HG03097 (cell line): Measurements from ENCODE around the gene KRTAP5-2.
"Not testable (repeated sequence)": the region's sequence is repeated elsewhere in the genome, so short reads cannot be mapped to it uniquely, and the experiment has no call there.

ENCODE experiments used
- ATAC-seq: cut with Tn5 transposase; IDR thresholded peaks from one replicate; pipeline ENCODE4 v1.9.1; 2021; ENCODE audit not compliant: unreplicated experiment, low FRiP score

KRTAP5-2 gene, protein sequence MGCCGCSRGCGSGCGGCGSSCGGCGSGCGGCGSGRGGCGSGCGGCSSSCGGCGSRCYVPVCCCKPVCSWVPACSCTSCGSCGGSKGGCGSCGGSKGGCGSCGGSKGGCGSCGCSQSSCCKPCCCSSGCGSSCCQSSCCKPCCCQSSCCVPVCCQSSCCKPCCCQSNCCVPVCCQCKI

GRCh38 chr11:1597994-1598380 lies at the start of gene KRTAP5-2:
TSS of gene KRTAP5-2 (minus strand) at chr11:1598294. CDS start at chr11:1598250, 44 bp downstream.
- ATAC-seq: no peak

DNA sequence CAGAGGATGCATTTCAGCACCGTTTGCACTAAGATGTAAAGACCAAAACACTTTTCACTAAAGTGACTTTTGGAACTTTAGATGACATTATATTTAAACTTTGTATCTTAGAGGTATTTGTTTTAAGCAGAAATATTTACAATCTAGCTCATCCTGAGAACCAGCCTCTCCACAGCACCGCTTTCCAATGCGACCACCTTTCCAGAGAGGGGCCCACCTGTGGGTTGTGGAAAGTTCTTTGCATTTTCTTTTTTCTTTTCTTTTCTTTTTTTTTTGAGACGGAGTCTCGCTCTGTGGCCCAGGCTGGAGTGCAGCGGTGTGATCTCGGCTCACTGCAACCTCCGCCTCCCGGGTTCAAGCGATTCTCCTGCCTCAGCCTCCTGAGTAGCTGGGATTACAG lies 48.4 kb upstream of the KRTAP5-2 start:
- ATAC-seq: not testable (repeated sequence)

DNA sequence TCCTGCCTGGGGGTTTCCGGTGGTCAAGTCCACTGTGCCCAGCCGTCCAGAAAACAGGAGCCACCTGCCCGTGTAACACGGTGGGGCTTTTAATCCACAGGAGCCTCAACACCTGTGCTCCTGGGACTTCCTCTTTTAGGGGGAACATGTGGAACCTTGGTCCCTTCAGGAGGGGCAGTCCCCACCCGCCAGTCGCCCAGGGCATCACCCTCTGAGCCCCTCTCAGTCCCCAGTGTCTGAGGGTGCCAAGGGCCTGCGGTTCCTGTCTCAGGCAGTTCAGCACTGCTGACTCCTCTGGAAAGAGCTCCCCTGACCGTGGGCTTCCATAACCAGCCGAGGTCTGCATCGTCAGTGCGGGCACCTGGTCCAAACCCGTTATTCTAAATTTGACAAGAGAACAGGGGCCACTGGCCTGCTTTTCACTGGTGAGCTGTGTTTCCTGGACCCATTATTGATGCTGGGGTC lies 47.3 kb upstream of the KRTAP5-2 start:
- no peak for ATAC-seq

- no peak for ATAC-seq
Observed at GRCh38 chr11:1644601-1645356, 46.7 kb upstream of the KRTAP5-2 start.

DNA sequence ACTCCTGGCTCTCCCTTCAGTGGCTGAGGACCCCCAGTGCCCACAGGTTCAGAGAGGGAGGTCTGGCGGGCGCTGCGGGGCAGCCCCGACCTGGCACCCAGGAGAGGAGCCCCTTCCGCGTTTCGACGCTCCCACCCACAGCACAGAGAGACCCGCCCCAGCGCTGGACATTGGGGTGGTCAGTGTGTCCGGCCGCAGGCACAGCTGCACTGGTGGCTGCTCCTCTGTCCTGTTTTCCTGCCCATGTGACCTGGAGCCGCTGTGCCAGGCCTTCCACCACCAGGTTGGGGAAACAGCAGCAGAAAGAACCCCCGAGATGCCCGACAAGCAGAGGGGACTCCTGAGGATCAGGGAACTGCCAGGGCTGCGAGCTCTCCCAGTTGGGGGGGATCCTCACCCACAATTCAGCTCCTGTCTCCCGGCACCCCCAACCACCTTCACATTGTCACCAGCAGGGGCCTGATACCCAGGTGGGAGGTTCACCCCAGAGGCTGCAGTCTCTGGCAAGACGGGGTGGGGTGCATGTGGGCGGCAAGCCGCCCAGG lies 45.1 kb upstream of the KRTAP5-2 start:
- ATAC-seq: no peak

DNA sequence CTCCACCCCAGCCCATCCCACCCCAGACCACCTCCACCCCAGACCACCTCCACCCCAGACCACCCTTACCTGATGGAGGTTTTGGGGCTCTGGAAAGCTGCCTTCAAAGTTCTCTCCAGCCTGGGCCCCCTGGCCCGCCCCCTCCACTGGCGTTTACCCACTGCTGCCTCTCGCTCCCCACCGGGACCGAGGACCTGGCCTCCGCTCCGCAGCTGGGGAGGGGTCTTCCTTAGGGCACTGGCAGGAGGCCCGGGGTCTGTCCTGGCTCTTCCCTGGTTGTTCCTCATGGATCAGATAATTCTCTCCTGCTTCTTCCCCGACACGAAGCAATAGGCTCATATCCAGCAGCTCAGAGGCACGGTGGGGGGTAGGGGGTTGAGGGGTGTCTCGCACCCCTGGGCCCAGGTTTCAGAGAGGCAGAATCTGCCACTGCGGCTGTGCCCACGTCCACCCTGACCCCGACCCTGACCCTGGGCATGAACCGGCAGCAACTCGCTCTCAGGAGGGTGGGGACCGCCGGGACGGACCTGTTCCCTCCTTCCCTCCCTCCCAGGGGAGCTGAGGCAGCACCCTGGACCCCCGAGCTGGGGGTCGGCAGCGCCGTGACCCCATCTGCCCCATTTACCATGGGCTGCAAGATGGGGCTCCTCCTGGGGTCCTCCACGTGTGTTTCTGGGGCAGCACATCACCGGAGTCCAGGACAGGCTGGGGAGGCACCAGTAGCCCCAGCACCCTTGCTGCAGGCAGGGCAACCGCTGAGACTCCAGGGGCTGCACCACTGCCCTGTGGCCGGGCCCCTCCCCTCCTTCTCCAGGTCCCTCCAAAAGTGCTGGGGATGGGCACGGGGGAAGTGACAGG lies 44.4 kb upstream of the KRTAP5-2 start:
- ATAC-seq: no peak

GRCh38 chr11:1641096-1641495 lies 43.0 kb upstream of the KRTAP5-2 start:
- no peak for ATAC-seq

DNA sequence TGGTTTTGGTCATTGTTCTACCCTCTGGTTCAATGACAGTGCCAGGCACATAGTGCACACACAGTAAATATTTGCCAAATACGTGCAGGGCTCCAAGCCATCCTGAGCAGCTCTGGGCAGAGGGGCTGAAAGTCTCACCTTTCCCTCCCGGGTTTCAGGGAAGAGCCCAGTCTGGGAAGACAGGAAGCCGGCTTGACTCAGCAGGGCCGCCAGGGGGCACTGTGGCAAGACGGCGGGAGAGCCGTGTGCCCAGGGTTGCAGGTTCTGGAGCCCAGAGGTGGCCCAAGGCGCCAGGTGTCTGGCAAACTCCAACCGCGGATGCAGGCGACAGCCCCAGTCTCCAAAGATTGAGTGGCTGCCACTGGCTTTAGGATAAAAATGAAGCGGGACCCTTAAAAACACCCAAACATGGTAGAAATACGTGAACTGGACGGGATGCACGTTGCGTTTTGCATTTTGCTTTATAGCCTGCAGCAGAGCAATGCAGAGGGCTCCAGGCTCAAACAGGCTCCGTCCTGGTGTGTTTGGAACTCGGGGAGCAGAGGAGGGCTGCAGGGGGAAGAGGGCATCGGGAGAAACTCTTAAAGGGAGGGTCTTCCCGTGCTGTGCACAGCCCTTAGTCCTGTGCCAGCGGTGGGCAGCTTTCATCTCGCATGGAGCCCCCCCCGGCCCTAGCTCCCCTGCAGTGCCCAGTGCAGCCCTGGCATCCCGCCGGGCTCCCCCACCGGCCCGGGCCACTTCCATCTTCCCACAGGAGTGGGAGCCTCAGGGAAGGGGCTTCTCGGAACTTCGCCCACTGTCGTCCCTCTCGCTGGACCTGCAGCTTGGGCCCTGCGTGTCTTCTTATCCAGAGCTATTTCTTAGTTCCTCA lies 42.2 kb upstream of the KRTAP5-2 start:
- ATAC-seq: no peak

DNA sequence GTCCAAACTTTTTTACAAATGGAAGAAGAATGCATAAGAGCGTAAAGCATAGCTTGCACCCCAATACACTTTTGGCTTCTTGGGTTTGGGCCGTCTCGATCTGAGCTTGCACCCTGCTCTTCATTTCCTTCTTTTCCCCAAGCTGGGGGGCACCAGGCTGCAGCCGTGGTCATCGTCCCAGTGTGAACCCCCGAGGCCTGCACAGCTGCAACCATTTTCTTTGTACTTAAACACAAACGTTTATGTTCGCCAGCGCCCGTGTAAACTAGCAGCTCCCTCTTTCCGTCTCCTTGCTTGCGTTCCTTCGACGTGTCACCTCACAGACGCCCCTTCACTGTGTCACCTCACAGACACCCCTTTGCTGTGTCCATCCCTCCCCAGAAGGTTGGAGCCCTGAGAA lies 41.6 kb upstream of the KRTAP5-2 start:
- no peak for ATAC-seq

GRCh38 chr11:1639102-1639620 lies 41.1 kb upstream of the KRTAP5-2 start:
- ATAC-seq: no peak

DNA sequence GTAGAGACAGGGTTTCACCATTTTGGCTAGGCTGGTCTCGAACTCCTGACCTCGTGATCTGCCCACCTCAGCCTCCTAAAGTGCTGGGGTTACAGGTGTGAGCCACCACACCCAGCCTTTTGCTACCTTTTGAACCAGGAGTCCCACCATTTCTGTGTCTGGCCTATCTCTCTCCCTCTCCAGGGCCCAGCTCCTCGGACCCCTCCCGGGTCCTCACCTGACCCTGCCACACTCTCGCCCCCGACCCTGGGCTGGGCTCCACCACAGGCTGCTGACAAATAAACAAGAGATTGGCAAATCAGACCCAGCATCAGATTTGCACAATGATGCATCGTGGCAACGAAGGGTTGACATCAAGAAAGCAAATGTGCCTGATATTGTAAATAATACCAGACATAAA lies 40.2 kb upstream of the KRTAP5-2 start:
- ATAC-seq: no peak

DNA sequence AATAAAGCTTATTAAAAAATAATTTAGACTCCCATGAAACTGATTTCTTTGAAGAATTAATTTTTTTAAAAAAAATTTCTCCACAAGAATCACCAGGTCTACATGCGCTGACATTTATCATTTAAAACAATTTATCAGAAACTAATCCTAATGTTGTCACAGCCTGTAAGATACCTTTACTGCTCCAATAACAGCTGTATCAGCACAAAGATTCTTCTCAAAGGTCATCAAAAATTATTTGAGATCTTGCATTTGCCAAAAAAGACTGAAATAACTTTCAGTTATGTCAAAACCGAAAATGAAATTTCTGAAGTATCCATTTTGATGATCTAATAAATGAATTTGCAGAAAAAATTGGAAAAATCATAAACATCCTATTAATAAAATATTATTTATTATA lies 39.5 kb upstream of the KRTAP5-2 start:
- no peak for ATAC-seq

- ATAC-seq: no peak
Observed at GRCh38 chr11:1636291-1636950, 38.3 kb upstream of the KRTAP5-2 start.

GRCh38 chr11:1633864-1634263 lies 35.8 kb upstream of the KRTAP5-2 start:
- no peak for ATAC-seq

DNA sequence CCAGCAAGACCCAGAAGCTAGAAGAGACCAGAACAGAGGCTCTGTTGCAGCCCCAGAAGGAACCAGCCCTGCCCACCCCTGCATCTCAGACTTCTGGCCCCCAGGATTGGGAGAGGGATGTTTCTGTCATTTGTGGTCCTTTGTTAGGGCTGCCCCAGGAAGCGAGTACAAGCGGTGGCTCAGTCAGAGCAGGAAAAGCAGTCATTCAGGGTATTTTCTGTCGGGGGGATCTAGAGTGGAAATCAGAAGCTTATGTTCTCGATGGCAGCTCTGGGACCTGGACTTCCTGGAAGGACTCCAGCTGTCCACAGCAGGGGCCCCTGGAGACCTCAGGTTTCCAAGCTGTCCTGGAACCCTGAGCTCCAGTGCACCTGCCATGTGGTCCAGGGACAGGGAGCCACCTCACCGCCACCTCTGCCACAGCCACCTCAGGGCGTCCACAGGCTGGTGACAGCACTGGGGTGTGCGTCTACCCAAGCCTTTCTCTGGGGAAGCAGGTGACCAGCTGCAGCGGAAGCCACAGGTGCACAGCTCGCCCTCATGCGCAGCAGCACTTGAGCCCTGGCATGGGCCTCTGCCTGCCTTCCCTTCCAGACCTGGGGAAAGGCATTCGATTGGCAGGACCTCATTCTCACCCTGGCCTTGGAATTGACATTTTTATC lies 34.1 kb upstream of the KRTAP5-2 start:
- ATAC-seq: no peak

GRCh38 chr11:1631066-1631568 lies 33.0 kb upstream of the KRTAP5-2 start:
- ATAC-seq: no peak

DNA sequence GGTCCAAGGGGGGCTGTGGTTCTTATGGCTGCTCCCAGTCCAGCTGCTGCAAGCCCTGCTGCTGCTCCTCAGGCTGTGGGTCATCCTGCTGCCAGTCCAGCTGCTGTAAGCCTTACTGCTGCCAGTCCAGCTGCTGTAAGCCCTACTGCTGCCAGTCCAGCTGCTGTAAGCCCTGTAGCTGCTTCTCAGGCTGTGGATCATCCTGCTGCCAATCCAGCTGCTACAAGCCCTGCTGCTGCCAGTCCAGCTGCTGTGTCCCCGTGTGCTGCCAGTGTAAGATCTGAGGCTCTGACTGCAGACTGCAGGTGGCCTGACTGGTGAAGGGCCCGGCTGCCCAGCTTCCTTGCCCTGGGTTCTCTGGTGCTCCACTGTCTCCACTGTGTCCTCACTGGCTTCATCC lies 32.2 kb upstream of the KRTAP5-2 start:
- no peak for ATAC-seq

- no peak for ATAC-seq
Observed at GRCh38 chr11:1629326-1630185, 31.5 kb upstream of the KRTAP5-2 start, which contains the start of gene KRTAP5-5. TSS of gene KRTAP5-5 (plus strand) at chr11:1629775. CDS start at chr11:1629841, 66 bp downstream.
